GM23338 (cell line): ENCODE measurements around the gene P4HTM. TPM values are rescaled to one million over a fixed set of nuclear protein-coding genes. Genes with fewer than 3 reads are reported as not detected.

Source experiments
- ATAC-seq: fragments of 200-7000 bp; cut with Tn5 transposase; 3 replicates; pipeline ENCODE4 v1.9.1; 2020
- DNase-seq: peaks from one replicate; pipeline ENCODE4 v3.0.0-alpha.2; 2015; ENCODE audit warnings: low spot score
- H2AFZ ChIP-seq: fragments of 200-600 bp; sonication (generic); 2 replicates; pipeline ENCODE4 v1.8.0; 2016; ENCODE audit warnings: antibody characterized with exemption, mild to moderate bottlenecking, moderate library complexity
- H3F3A ChIP-seq: fragments of 200-600 bp; sonication (generic); replicated peaks from 2 replicates; pipeline ENCODE4 v1.8.0; 2017; ENCODE audit warnings: antibody characterized with exemption, mixed run types, low read depth
- H3K27ac ChIP-seq: fragments of 200-600 bp; sonication (generic); 2 replicates; pipeline ENCODE4 v1.6.1; 2016; ENCODE audit warnings: low read depth
- H3K27me3 ChIP-seq: fragments of 200-600 bp; sonication (generic); 2 replicates; pipeline ENCODE4 v1.8.0; 2016; ENCODE audit warnings: mild to moderate bottlenecking, mixed run types, moderate library complexity; ENCODE audit not compliant: insufficient read depth
- H3K36me3 ChIP-seq: fragments of 200-600 bp; sonication (generic); 2 replicates; pipeline ENCODE4 v1.8.0; 2016; ENCODE audit warnings: mild to moderate bottlenecking; ENCODE audit not compliant: insufficient read depth
- H3K4me1 ChIP-seq: fragments of 200-600 bp; sonication (generic); 2 replicates; pipeline ENCODE4 v1.8.0; 2016; ENCODE audit warnings: mild to moderate bottlenecking, moderate library complexity; ENCODE audit not compliant: insufficient read depth
- H3K4me2 ChIP-seq: fragments of 200-600 bp; sonication (generic); 2 replicates; pipeline ENCODE4 v1.7.1; 2017; ENCODE audit warnings: mixed run types
- H3K4me3 ChIP-seq: fragments of 200-600 bp; sonication (generic); 2 replicates; pipeline ENCODE4 v1.6.1; 2016; ENCODE audit warnings: mixed run types
- H3K79me2 ChIP-seq: fragments of 200-600 bp; sonication (generic); replicated peaks from 2 replicates; pipeline ENCODE4 v1.8.0; 2017; ENCODE audit warnings: mild to moderate bottlenecking; ENCODE audit not compliant: insufficient read depth
- H3K9me2 ChIP-seq: fragments of 200-600 bp; sonication (generic); 2 replicates; pipeline ENCODE4 v1.8.0; 2017; ENCODE audit not compliant: insufficient read depth
- H4K20me1 ChIP-seq: fragments of 200-600 bp; sonication (generic); replicated peaks from 2 replicates; pipeline ENCODE4 v1.8.0; 2017; ENCODE audit warnings: mild to moderate bottlenecking; ENCODE audit not compliant: insufficient read depth
- H3K27ac Mint-ChIP-seq: 2 replicates; pipeline ENCODE4 v1.8.0; 2020; ENCODE audit warnings: inconsistent platforms, mild to moderate bottlenecking, moderate library complexity, mixed read lengths
- H3K27me3 Mint-ChIP-seq: 3 replicates; pipeline ENCODE4 v1.8.0; 2022; ENCODE audit warnings: low read depth, mild to moderate bottlenecking, moderate library complexity, mixed read lengths, inconsistent platforms; ENCODE audit not compliant: insufficient read depth, poor library complexity
- H3K36me3 Mint-ChIP-seq: 3 replicates; pipeline ENCODE4 v1.8.0; 2021; ENCODE audit warnings: low read depth, mild to moderate bottlenecking, inconsistent platforms, moderate library complexity, mixed read lengths
- H3K4me1 Mint-ChIP-seq: 3 replicates; pipeline ENCODE4 v1.8.0; 2020; ENCODE audit warnings: mild to moderate bottlenecking, inconsistent platforms, mixed read lengths
- H3K4me3 Mint-ChIP-seq: 3 replicates; pipeline ENCODE4 v1.8.0; 2021; ENCODE audit warnings: moderate library complexity, mild to moderate bottlenecking, inconsistent platforms, mixed read lengths
- H3K9me3 Mint-ChIP-seq: 3 replicates; pipeline ENCODE4 v1.8.0; 2020; ENCODE audit warnings: moderate library complexity, mild to moderate bottlenecking, inconsistent platforms, mixed read lengths
- CREB1 ChIP-seq: fragments of 250-450 bp; sonication (Bioruptor Pico); IDR thresholded peaks from 2 replicates; pipeline ENCODE4 v1.5.0; 2020; ENCODE audit warnings: low read depth, mild to moderate bottlenecking, moderate library complexity
- EZH2 ChIP-seq: fragments of 200-600 bp; sonication (generic); IDR thresholded peaks from one replicate; pipeline ENCODE4 v1.8.0; 2017; ENCODE audit warnings: antibody characterized with exemption, mild to moderate bottlenecking, low read depth; ENCODE audit not compliant: unreplicated experiment
- EZH2phosphoT487 ChIP-seq: fragments of 200-600 bp; sonication (generic); IDR thresholded peaks from one replicate; pipeline ENCODE4 v1.8.1; 2018; ENCODE audit warnings: antibody characterized with exemption; ENCODE audit not compliant: unreplicated experiment
- JUNB ChIP-seq: IDR thresholded peaks from one replicate; pipeline ENCODE4 v1.6.1; 2016; ENCODE audit warnings: antibody characterized with exemption; ENCODE audit not compliant: unreplicated experiment
- NANOG ChIP-seq: IDR thresholded peaks from 2 replicates; pipeline ENCODE4 v1.6.1; 2016; ENCODE audit warnings: antibody characterized with exemption, borderline replicate concordance
- POLR2AphosphoS5 ChIP-seq: IDR thresholded peaks from 2 replicates; pipeline ENCODE4 v1.6.1; 2016; ENCODE audit warnings: antibody characterized with exemption, low read depth
- STAT1 ChIP-seq: IDR thresholded peaks from one replicate; pipeline ENCODE4 v1.6.1; 2016; ENCODE audit warnings: antibody characterized with exemption; ENCODE audit not compliant: unreplicated experiment
- ZNF114 ChIP-seq: fragments of 250-450 bp; sonication (Bioruptor Pico); IDR thresholded peaks from 2 replicates; pipeline ENCODE4 v1.5.0; 2020; ENCODE audit warnings: mild to moderate bottlenecking, moderate library complexity
- ZNF331 ChIP-seq: fragments of 250-450 bp; sonication (Bioruptor Pico); IDR thresholded peaks from 2 replicates; pipeline ENCODE4 v1.5.0; 2020; ENCODE audit warnings: low read depth, mild to moderate bottlenecking, moderate library complexity
- ZNF462 ChIP-seq: fragments of 250-450 bp; sonication (Bioruptor Pico); IDR thresholded peaks from 2 replicates; pipeline ENCODE4 v1.5.0; 2020; ENCODE audit warnings: mild to moderate bottlenecking, moderate library complexity
- polyA plus RNA-seq: library from polyadenylated mRNA; unstranded; fragments of >200 nt; fragmentation: Nextera tagmentation; extraction: Ambion mirVana; gene quantifications from 2 replicates; pipeline ENCODE4 v1.2.1, GENCODE V29; 2016
- total RNA-seq: library from RNA; depleted of rRNA; stranded (reverse); fragments of >200 nt; shearing (Covaris generic); gene quantifications from 2 replicates; pipeline ENCODE4 v1.2.3, GENCODE V29; 2014
- TF ChIP-seq, protein P1 (sequence below), 2 experiments: fragments of 200-600 bp in 1 of 2; sonication (generic) in 1 of 2; conservative IDR thresholded peaks; 2 replicates each; pipeline versions ENCODE4 v1.5.1 to v1.6.1; 2016 to 2017; ENCODE audit warnings: antibody characterized with exemption in 2 of 2, low read depth in 2 of 2, mild to moderate bottlenecking in 2 of 2, moderate library complexity in 1 of 2

Gene P4HTM
- total and polyA plus RNA-seq, 2 experiments from 2014 or later = 15.9 to 28.7 TPM

DNA sequence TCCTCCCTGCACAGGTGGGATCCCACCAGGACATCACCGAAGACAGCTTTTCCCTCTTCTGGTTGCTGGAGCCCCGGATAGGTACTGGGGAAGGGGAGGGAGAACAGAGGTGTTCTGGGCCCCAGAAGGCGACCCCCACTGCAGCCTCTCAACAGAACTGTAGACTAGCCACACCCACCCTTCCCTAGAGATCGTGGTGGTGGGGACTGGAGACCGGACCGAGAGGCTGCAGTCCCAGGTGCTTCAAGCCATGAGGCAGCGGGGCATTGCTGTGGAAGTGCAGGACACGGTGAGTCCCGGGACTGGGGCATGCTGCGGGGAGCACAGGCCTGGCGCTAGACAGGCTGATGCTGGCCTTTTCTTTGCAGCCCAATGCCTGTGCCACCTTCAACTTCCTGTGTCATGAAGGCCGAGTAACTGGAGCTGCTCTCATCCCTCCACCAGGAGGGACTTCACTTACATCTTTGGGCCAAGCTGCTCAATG, 32.7 kb downstream of the P4HTM start:
- peaks cover 28% of the 10 kb centered on the region for H3K4me1 Mint-ChIP-seq
- TF ChIP-seq ZNF462 (no peak), POLR2AphosphoS5 (0 out of 2 replicates have a peak, but pooled peaks have one; percentile 15)
- TF ChIP-seq, protein P1, sequence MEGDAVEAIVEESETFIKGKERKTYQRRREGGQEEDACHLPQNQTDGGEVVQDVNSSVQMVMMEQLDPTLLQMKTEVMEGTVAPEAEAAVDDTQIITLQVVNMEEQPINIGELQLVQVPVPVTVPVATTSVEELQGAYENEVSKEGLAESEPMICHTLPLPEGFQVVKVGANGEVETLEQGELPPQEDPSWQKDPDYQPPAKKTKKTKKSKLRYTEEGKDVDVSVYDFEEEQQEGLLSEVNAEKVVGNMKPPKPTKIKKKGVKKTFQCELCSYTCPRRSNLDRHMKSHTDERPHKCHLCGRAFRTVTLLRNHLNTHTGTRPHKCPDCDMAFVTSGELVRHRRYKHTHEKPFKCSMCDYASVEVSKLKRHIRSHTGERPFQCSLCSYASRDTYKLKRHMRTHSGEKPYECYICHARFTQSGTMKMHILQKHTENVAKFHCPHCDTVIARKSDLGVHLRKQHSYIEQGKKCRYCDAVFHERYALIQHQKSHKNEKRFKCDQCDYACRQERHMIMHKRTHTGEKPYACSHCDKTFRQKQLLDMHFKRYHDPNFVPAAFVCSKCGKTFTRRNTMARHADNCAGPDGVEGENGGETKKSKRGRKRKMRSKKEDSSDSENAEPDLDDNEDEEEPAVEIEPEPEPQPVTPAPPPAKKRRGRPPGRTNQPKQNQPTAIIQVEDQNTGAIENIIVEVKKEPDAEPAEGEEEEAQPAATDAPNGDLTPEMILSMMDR (conservative IDR thresholded peaks at IDR 0.05; ENCODE audit: low read depth in 2 of 2) = no peak
- H3K36me3 Mint-ChIP-seq = peaks cover 54% of the 10 kb centered on the region
- H3K9me3 Mint-ChIP-seq = no peaks in the 10 kb centered on the region; the same call in 1 of the 3 replicates
- Histone ChIP-seq H3K4me2 (peak overlapping the region; percentile 99), H3K27me3 (no peaks in the 10 kb centered on the region), H3K79me2 (peaks cover 20% of the 10 kb centered on the region), H4K20me1 (peaks cover 19% of the 10 kb centered on the region), H3K4me1 (peaks cover 25% of the 10 kb centered on the region; the same call in 1 of the 2 replicates), H2AFZ (no peak overlapping the region), H3K4me3 (peak overlapping the region; percentile 97), H3K36me3 (peaks cover 31% of the 10 kb centered on the region), H3K27ac (peak overlapping the region; percentile 97), H3K9me2 (no peaks in the 10 kb centered on the region), H3F3A (peaks cover 41% of the 10 kb centered on the region)
- peak overlapping the region; percentile 93 for H3K4me3 Mint-ChIP-seq
- H3K27ac Mint-ChIP-seq = peak overlapping the region; percentile 98
- DNase-seq = peak; percentile 37
- ATAC-seq = no peak
- H3K27me3 Mint-ChIP-seq = peaks cover 25% of the 10 kb centered on the region

DNA sequence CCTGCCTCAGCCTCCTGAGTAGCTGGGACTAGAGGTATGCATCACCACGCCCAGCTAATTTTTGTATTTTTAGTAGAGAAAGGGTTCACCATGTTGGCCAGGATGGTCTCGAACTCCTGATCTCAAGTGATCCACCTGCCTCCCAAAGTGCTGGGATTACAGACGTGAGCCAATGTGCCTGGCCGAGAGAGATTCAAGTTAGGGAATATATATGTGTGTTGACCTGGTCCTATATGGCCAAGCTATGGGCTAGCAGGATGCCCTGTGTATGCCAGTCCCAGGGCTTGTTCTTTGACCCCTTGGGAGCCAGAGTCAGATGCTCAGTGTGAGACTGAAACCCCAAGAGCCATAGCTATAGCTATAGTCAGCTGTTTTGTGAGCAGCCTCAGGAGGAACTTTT, 33.7 kb downstream of the P4HTM start:
- Histone ChIP-seq H3K4me1 (peaks cover 31% of the 10 kb centered on the region; the same call in 1 of the 2 replicates), H3K4me3 (no peak overlapping the region), H3K27me3 (no peaks in the 10 kb centered on the region), H4K20me1 (peaks cover 19% of the 10 kb centered on the region), H3F3A (peaks cover 41% of the 10 kb centered on the region), H3K27ac (peak overlapping the region; percentile 97; the same call in 1 of the 2 replicates), H3K4me2 (no peak overlapping the region), H3K9me2 (no peaks in the 10 kb centered on the region), H2AFZ (no peak overlapping the region), H3K79me2 (peaks cover 31% of the 10 kb centered on the region), H3K36me3 (peaks cover 37% of the 10 kb centered on the region)
- H3K27me3 Mint-ChIP-seq = peaks cover 32% of the 10 kb centered on the region
- no peak for ATAC-seq
- no peaks in the 10 kb centered on the region; the same call in 1 of the 3 replicates for H3K9me3 Mint-ChIP-seq
- peak overlapping the region; percentile 93 for H3K4me3 Mint-ChIP-seq
- peaks cover 64% of the 10 kb centered on the region for H3K36me3 Mint-ChIP-seq
- no peak for DNase-seq
- H3K4me1 Mint-ChIP-seq = peaks cover 36% of the 10 kb centered on the region
- H3K27ac Mint-ChIP-seq = no peak overlapping the region
- TF ChIP-seq ZNF331 (CRISPR knock-in tag) (no peak), JUNB (no peak), EZH2phosphoT487 (no peak), POLR2AphosphoS5 (no peak), CREB1 (CRISPR knock-in tag) (no peak), NANOG (no peak), ZNF114 (CRISPR knock-in tag) (no peak), EZH2 (no peak), STAT1 (no peak)
- TF ChIP-seq, protein P1 (conservative IDR thresholded peaks at IDR 0.05; ENCODE audit: low read depth in 2 of 2) = no peak
